CD14-positive monocyte (primary cell): ENCODE data around the gene GATAD2A. TPM values are rescaled to one million over a fixed set of nuclear protein-coding genes. Genes with fewer than 3 reads are reported as not detected.
A peak's percentile ranks its signal among the peaks of the same experiment; 100 is the strongest.

ENCODE experiments used
- DNase-seq, 3 donors: peaks; one replicate each; pipeline ENCODE4 v3.0.0-alpha.2; 2011 to 2022
- H2AFZ ChIP-seq: 2 replicates; pipeline ENCODE4 v1.6.0; 2012; ENCODE audit warnings: mild to moderate bottlenecking, low read depth, low read length, inconsistent platforms; ENCODE audit not compliant: insufficient read depth, poor library complexity, severe bottlenecking
- H3K27ac ChIP-seq, 2 donors: 1 replicate in 1 of 2; 2 replicates in 1 of 2; pipeline ENCODE4 v1.5.1; 2012 to 2013; ENCODE audit warnings: low read length in 2 of 2, control low read depth in 1 of 2, inconsistent platforms in 1 of 2, low read depth in 1 of 2, mild to moderate bottlenecking in 1 of 2
- H3K27me3 ChIP-seq, 2 donors: one replicate each; pipeline versions ENCODE4 v1.6.0 to v1.6.1; 2011 to 2013; ENCODE audit warnings: low read length in 2 of 2; ENCODE audit not compliant: control insufficient read depth in 2 of 2, insufficient read depth in 2 of 2
- H3K36me3 ChIP-seq, 2 donors: replicated peaks in 1 of 2; 1 replicate in 1 of 2; 2 replicates in 1 of 2; pipeline versions ENCODE4 v1.5.1 to v1.6.1; 2012 to 2013; ENCODE audit warnings: low read length in 2 of 2, control low read depth in 1 of 2, inconsistent platforms in 1 of 2, mild to moderate bottlenecking in 1 of 2; ENCODE audit not compliant: insufficient read depth in 2 of 2, control insufficient read depth in 1 of 2
- H3K4me1 ChIP-seq, 2 donors: 1 replicate in 1 of 2; 2 replicates in 1 of 2; pipeline versions ENCODE4 v1.5.1 to v1.6.1; 2012 to 2013; ENCODE audit warnings: low read length in 2 of 2, control low read depth in 1 of 2, inconsistent platforms in 1 of 2, mild to moderate bottlenecking in 1 of 2, moderate library complexity in 1 of 2; ENCODE audit not compliant: insufficient read depth in 2 of 2, control insufficient read depth in 1 of 2
- H3K4me2 ChIP-seq: replicated peaks from 2 replicates; pipeline ENCODE3; 2012; ENCODE audit warnings: low read length, moderate library complexity, mild to moderate bottlenecking; ENCODE audit not compliant: poor library complexity, severe bottlenecking; ENCODE audit errors: extremely low read depth
- H3K4me3 ChIP-seq, 3 experiments: fragments of 200-600 bp in 1 of 3; sonication (generic) in 1 of 3; replicated peaks in 1 of 3; 1 replicate in 2 of 3; 2 replicates in 1 of 3; pipeline ENCODE4 v1.5.1; 2011 to 2013; ENCODE audit warnings: low read length in 3 of 3, mild to moderate bottlenecking in 3 of 3, control low read depth in 2 of 3, low read depth in 2 of 3, inconsistent platforms in 1 of 3, moderate library complexity in 1 of 3
- H3K79me2 ChIP-seq: 2 replicates; pipeline ENCODE4 v1.6.0; 2012; ENCODE audit warnings: mild to moderate bottlenecking, control low read depth, inconsistent platforms, low read length, moderate library complexity; ENCODE audit not compliant: insufficient read depth
- H3K9ac ChIP-seq: 2 replicates; pipeline ENCODE4 v1.6.0; 2017; ENCODE audit warnings: low read length, mild to moderate bottlenecking; ENCODE audit not compliant: insufficient read depth, poor library complexity, severe bottlenecking
- H3K9me3 ChIP-seq, 2 donors: replicated peaks in 1 of 2; 1 replicate in 1 of 2; 2 replicates in 1 of 2; pipeline versions ENCODE4 v1.5.1 to v1.6.1; 2012 to 2013; ENCODE audit warnings: low read length in 2 of 2, control low read depth in 1 of 2; ENCODE audit not compliant: control insufficient read depth in 1 of 2, insufficient read depth in 1 of 2
- H4K20me1 ChIP-seq: 2 replicates; pipeline ENCODE4 v1.6.0; 2012; ENCODE audit warnings: mild to moderate bottlenecking, low read length, control low read depth, moderate library complexity; ENCODE audit not compliant: insufficient read depth
- H3K27ac Mint-ChIP-seq, 7 donors: one replicate each; pipeline ENCODE4 v1.8.0; 2020; ENCODE audit warnings: mild to moderate bottlenecking in 7 of 7, mixed read lengths in 7 of 7, moderate library complexity in 6 of 7, inconsistent platforms in 2 of 7
- H3K27me3 Mint-ChIP-seq, 3 donors: one replicate each; pipeline ENCODE4 v1.8.0; 2021 to 2022; ENCODE audit warnings: low read depth in 3 of 3, mild to moderate bottlenecking in 3 of 3, mixed read lengths in 3 of 3, moderate library complexity in 3 of 3, inconsistent platforms in 1 of 3
- H3K36me3 Mint-ChIP-seq, 2 donors: one replicate each; pipeline ENCODE4 v1.8.0; 2020; ENCODE audit warnings: mixed read lengths in 2 of 2, inconsistent platforms in 1 of 2, mild to moderate bottlenecking in 1 of 2
- H3K4me1 Mint-ChIP-seq: one replicate; pipeline ENCODE4 v1.8.0; 2020; ENCODE audit warnings: mild to moderate bottlenecking, mixed read lengths
- H3K4me3 Mint-ChIP-seq, 2 donors: one replicate each; pipeline ENCODE4 v1.8.0; 2020; ENCODE audit warnings: mild to moderate bottlenecking in 2 of 2, mixed read lengths in 2 of 2, moderate library complexity in 1 of 2
- H3K9me3 Mint-ChIP-seq, 7 donors: one replicate each; pipeline ENCODE4 v1.8.0; 2020 to 2022; ENCODE audit warnings: mixed read lengths in 7 of 7, mild to moderate bottlenecking in 6 of 7, moderate library complexity in 6 of 7, inconsistent platforms in 2 of 7
- CTCF ChIP-seq: fragments of 200-600 bp; IDR thresholded peaks from one replicate; pipeline ENCODE4 v1.8.0; 2022; ENCODE audit warnings: antibody characterized with exemption, mild to moderate bottlenecking
- WGBS: methylation state at CpG from one replicate; pipeline ENCODE4 v1.1.5; 2013; ENCODE audit warnings: missing lambda C conversion rate; ENCODE audit not compliant: insufficient coverage; 5-methylcytosine and 5-hydroxymethylcytosine counted together
- intact Hi-C, 2 donors: fragments of 100-400 bp; cut with micrococcal nuclease; formaldehyde crosslinking; loops; one replicate each; pipeline versions ENCODE4 v1.15.0 to v1.15.1; 2023
- polyA plus RNA-seq, 3 donors: library from polyadenylated mRNA; depleted of rRNA in 1 of 3; unstranded in 2 of 3; stranded (reverse) in 1 of 3; fragments of 300-500 nt in 2 of 3; fragments of >200 nt in 1 of 3; fragmentation: Illumina TruSeq in 2 of 3; gene quantifications; 1 replicate in 2 of 3; 2 replicates in 1 of 3; pipeline ENCODE4 v1.2.3, GENCODE V29; 2012 to 2021

GATAD2A gene
- polyA plus RNA-seq, 3 donors = 8.0 to 35.9 (median 8.7) TPM

GRCh38 chr19:19527674-19528625 lies 122.5 kb downstream of the GATAD2A start:
- no peak overlapping the region for H3K9ac ChIP-seq
- H3K27me3 ChIP-seq = no peaks in the 10 kb centered on the region
- peaks cover 54 to 63% of the 10 kb centered on the region in 2 donors for H3K36me3 ChIP-seq
- H3K4me2 ChIP-seq = no peak overlapping the region
- WGBS = 97% methylated on average over 21 of the region's 27 CpGs
- H3K4me3 Mint-ChIP-seq = no peak overlapping the region
- H2AFZ ChIP-seq = no peak overlapping the region
- H3K36me3 Mint-ChIP-seq = peaks cover 41 to 74% of the 10 kb centered on the region in 2 donors
- intact Hi-C loops = no loop called here
- peaks cover 3% of the 10 kb centered on the region for H3K4me1 Mint-ChIP-seq
- peaks cover 19% of the 10 kb centered on the region for H3K79me2 ChIP-seq
- no peak for DNase-seq
- no peaks in the 10 kb centered on the region for H3K9me3 ChIP-seq
- H3K27ac Mint-ChIP-seq = peak overlapping the region in 1 of 7 donors; percentile 77
- peaks cover 44% of the 10 kb centered on the region for H4K20me1 ChIP-seq
- TF ChIP-seq CTCF = no peak
- H3K4me3 ChIP-seq = no peak overlapping the region
- H3K4me1 ChIP-seq = peaks cover 0 to 3% of the 10 kb centered on the region in 2 donors
- no peak overlapping the region for H3K27ac ChIP-seq
- H3K27me3 Mint-ChIP-seq = peaks cover 1 to 2% (median 2%) of the 10 kb centered on the region in 3 donors
- H3K9me3 Mint-ChIP-seq = no peaks in the 10 kb centered on the region

GRCh38 chr19:19528721-19529490 lies 123.4 kb downstream of the GATAD2A start, which contains the start of gene YJEFN3:
YJEFN3 (plus strand) TSS chr19:19528911; CDS start chr19:19528933, 22 bp downstream.
- peaks cover 46 to 55% of the 10 kb centered on the region in 2 donors for H3K36me3 ChIP-seq
- no peak within 1 kb of the TSS for H3K4me3 Mint-ChIP-seq

More at GRCh38 chr19:19528721-19529490, 123.4 kb downstream of the GATAD2A start, which contains the start of gene YJEFN3:
- Mint-ChIP-seq H3K36me3 (peaks cover 39 to 66% of the 10 kb centered on the region in 2 donors), H3K27ac (peak within 1 kb of the TSS in 4 of 7 donors; percentile 15 to 77 (median 62)), H3K4me1 (peaks cover 3% of the 10 kb centered on the region), H3K9me3 (no peaks in the 10 kb centered on the region), H3K27me3 (peaks cover 1 to 2% (median 2%) of the 10 kb centered on the region in 3 donors)
- TF ChIP-seq CTCF = no peak
- Histone ChIP-seq H3K9me3 (no peaks in the 10 kb centered on the region), H2AFZ (no peak within 1 kb of the TSS), H3K27ac (no peak within 1 kb of the TSS), H3K27me3 (no peaks in the 10 kb centered on the region), H4K20me1 (peaks cover 35% of the 10 kb centered on the region), H3K4me2 (no peak within 1 kb of the TSS), H3K4me1 (peaks cover 0 to 3% of the 10 kb centered on the region in 2 donors), H3K9ac (no peak within 1 kb of the TSS), H3K79me2 (peaks cover 10% of the 10 kb centered on the region), H3K4me3 (no peak within 1 kb of the TSS)
- 92% methylated on average over 45 of the region's 50 CpGs for WGBS
- intact Hi-C loops = no loop called here
- no peak for DNase-seq
